ENCODE measurements around the gene GRM4.
"Not testable (repeated sequence)": the region's sequence is repeated elsewhere in the genome, so short reads cannot be mapped to it uniquely, and the experiment has no call there.

The GRM4 gene

GRCh38 chr6:34041998-34042397, 103.9 kb downstream of the GRM4 start:
- DNase-seq (ENCODE audit: low spot score): not testable (repeated sequence)

DNA sequence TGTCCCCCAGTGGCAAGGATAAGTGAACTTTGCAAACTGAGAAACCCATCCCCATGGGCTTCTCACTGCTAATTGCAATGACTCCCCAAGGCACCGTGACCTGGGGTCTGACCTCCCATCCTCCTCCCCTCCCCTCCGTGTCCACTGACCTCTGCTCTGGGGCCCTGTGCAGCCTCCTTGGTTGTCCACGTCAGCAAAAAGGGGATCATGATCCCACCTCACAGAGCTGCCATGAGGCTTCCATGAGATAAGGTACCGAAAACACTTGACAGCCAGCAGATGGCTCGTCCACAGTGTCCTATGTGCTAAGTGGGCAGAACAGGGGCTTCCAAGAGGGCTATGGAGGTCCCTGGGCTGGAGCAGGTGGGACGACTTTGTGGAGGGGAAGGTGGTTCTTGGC, 104.5 kb downstream of the GRM4 start:
- no peak for DNase-seq (ENCODE audit: low spot score)

DNA sequence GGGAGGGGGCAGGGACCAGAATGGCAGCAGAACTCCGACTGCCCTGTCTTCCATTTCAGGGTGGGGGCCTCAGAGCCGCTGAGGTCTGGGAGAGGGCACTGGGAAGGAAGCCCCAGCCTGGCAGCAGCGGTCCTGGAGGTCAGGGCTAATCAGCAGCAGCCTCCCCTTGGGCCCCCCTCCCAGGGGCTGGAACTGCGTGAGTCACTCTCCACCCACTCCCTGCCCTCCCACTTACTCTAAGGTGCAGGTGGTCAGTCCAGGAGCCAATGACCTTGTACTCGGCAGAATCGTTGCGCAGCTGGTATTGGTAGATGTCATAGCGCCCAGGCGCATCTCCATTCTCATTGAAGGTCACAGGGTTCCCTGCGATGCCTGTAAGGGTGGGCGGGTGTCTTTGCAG, 105.9 kb downstream of the GRM4 start:
- DNase-seq (ENCODE audit: low spot score): no peak

GRCh38 chr6:34037151-34037550, 108.7 kb downstream of the GRM4 start:
- DNase-seq (ENCODE audit: low spot score): no peak

GRCh38 chr6:34036357-34037069, 109.4 kb downstream of the GRM4 start:
- DNase-seq (ENCODE audit: low spot score): no peak

- DNase-seq (ENCODE audit: low spot score): no peak
Observed at GRCh38 chr6:34035704-34036356, 110.1 kb downstream of the GRM4 start.

DNA sequence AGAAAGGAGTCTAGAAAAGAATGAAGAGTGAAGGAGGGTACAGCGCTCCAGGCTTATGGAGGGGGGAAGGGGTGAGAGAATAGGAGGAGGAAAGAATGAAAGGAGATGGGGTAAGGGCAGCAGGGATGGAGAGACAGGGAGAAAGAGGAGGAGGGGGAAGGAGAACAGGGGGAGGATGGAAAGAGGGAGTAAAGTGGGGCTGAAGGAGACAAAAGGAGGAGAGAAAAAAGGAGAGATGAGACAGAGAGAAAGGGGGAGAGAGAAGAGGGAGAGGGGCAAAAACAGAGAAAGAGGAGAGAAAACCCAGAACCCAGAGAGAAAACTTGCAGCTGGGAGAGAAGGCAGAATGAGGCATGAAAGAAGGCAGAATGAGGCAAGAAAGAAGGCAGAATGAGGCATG, 110.7 kb downstream of the GRM4 start:
- DNase-seq (ENCODE audit: low spot score): no peak

- no peak for DNase-seq (ENCODE audit: low spot score)
Observed at GRCh38 chr6:34032856-34033255, 113.0 kb downstream of the GRM4 start.

DNA sequence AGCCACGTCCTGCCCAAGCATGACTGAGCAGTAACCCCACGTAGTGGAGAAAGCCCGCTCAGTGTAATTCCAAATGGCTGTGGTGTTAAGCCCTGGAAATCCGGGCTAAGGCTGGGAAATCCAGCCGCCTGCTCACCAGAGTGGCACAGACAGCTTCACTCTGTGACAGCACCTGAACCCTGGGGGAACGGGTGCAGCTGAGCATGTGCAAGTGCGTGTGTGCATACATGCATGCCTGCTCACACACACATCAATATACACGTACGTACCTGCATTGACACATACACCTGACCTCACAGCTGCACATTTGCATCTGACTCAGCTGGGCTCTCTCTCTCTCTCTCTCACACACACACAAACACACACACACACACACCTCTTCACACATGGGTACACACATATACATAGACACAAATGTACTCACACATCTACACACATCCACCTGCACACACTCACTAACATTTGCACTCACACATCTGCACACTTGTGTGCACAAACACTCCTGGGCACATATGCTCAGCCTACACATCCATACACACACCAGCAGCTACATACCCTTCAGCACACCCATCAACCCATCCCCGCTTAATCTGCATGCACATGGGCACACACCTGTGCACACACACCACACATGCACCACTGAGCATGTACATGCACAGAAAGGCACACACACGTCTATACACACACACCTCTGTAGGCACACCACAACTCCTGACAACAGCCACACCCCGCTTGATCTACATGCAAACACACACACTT, 114.1 kb downstream of the GRM4 start:
- no peak for DNase-seq (ENCODE audit: low spot score)

GRCh38 chr6:34030831-34031624, 114.9 kb downstream of the GRM4 start:
- DNase-seq (ENCODE audit: low spot score): no peak

- DNase-seq (ENCODE audit: low spot score): no peak
Observed at GRCh38 chr6:34029489-34030280, 116.2 kb downstream of the GRM4 start.

GRCh38 chr6:34028691-34029360, 117.1 kb downstream of the GRM4 start:
- DNase-seq (ENCODE audit: low spot score): no peak

GRCh38 chr6:34027939-34028441, 117.9 kb downstream of the GRM4 start:
- DNase-seq (ENCODE audit: low spot score): no peak

- DNase-seq (ENCODE audit: low spot score): peak; percentile 50
Observed at GRCh38 chr6:34027445-34027936, 118.4 kb downstream of the GRM4 start.

DNA sequence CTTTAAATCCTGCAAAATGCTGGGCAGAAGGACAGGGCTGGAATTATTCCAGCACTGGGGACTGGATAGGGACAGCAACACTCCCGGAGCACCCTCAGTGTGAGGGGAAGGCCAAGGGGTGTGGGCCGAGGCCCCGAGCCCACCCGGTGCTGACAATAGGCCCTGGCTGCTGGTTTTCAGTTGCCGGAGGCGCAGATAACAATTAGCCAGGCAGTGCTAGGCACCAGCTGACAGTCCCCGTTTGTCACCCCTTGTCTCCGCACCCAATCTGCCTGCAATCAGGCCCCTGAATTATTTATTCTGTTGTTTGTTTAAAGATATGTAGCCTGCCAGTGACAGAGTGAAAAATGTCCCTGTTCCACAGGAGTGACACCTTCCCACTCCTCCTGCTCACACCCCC, 120.0 kb downstream of the GRM4 start:
- no peak for DNase-seq (ENCODE audit: low spot score)

- DNase-seq (ENCODE audit: low spot score): no peak
Observed at GRCh38 chr6:34025112-34025807, 120.6 kb downstream of the GRM4 start.

GRCh38 chr6:34022873-34023255, 123.0 kb downstream of the GRM4 start:
- no peak for DNase-seq (ENCODE audit: low spot score)

- no peak for DNase-seq (ENCODE audit: low spot score)
Observed at GRCh38 chr6:34022250-34022872, 123.5 kb downstream of the GRM4 start.

- DNase-seq (ENCODE audit: low spot score): no peak
Observed at GRCh38 chr6:34021554-34022190, 124.2 kb downstream of the GRM4 start.

All from CD4-positive, alpha-beta T cell treated with Interleukin-6 at 100 ng/mL for 8 hours (primary cell).